NCI-H510A (cell line): ENCODE results near the gene HAUS7.

ENCODE experiments used
- DNase-seq: peaks from one replicate; lab custom pipeline; 2025; lab: John Stamatoyannopoulos, UW

The HAUS7 gene

DNA sequence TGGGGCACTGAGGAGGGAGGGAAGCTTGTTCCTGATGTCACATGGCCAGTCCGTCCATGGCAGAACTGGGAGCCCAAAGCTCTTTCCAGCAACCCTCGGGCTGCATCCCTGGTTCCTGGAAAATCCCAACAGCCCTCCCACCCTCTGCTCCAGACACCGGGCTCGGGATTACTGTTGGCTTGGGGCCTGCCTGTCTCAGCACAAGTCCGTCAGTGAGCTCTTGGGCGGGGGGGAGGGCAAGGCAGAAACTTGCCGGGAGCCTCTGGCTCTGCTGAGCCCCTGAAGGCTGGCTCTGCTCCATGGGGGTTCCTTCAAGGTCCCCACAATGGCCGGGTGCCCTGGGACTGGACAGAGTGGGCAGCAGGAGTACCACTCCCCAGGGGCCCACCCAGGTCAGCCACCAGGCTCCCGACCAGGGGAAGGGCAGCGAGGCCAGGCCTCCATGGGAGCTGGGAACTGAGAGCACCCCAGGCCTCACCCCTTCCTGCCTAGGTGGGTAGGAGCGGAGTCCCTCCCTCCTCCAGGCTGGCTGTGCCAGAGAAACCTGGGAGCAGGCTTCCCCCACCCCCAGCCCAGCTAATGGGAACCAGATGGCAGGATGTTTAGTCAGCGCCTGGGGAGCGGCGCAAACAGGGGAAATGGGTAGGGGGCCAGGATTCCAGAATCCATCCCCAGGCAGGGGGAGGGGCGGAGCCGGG lies 6.4 kb upstream of the HAUS7 start:
- no peak for DNase-seq

DNA sequence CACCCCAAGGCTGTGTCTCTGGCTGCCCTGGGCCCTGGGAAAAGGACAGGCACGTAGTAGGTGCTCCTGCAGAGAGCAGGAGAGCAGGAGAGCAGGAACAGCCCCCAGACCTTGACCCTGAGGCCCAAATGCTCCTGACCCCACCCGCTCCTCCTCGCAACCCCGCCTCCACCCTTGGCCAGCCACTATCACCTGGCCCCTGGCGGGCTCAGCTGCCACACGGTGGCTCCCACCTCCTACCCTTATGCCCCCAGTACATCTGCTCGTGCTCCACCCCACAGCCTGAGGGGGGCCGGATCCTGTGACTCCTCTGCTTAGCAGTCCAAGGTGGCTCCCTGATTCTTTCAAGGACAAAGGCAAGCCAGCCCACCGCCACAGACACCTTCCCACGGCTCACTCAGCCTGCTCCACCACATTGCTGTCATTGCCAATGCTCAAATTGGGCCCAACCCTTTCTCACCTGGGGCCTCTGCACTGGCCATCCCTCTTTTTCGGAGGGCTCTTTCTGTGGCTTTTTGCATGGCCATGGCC lies 5.4 kb upstream of the HAUS7 start:
- no peak for DNase-seq

DNA sequence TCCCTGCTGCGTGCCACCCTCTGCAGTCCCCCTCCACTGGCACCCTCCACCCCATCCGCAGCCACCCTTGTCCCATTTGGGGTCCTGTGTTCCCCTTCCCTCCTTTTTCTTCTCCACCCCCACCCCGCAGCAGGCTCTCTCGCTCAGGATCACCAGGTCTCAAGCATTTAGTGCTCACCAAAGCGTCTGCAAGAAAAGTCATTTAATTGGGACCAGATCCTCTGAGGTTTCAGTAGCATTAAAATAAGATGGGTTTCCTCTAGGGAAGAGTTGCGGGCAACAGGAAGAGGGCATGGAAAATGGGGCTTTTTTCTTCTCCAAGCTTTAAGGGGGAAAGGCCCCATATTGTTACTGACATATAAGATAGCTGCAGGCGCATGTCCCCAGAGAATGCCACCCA lies 4.9 kb upstream of the HAUS7 start:
- DNase-seq, result no peak

DNA sequence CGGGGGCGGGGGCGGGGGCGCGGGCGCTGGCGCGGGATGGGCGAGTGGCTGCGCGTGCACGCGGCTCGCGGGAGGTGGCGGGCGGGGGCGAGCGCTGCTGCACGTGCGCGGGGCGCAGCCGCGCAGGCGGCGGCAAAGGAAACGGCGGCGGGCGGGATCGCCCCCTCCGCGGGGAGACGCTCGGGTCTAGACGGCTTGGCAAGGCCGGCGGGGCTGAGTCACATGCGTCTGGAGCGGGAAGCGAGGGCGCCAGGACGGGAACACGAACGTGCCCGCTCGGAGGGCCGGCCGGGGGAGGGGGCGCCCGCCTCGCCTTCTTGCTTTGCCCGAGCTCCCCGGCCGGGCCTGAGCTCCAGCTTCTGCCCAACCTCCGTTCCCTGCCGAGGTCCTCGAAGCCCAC lies 4.3 kb upstream of the HAUS7 start:
- no peak for DNase-seq

DNA sequence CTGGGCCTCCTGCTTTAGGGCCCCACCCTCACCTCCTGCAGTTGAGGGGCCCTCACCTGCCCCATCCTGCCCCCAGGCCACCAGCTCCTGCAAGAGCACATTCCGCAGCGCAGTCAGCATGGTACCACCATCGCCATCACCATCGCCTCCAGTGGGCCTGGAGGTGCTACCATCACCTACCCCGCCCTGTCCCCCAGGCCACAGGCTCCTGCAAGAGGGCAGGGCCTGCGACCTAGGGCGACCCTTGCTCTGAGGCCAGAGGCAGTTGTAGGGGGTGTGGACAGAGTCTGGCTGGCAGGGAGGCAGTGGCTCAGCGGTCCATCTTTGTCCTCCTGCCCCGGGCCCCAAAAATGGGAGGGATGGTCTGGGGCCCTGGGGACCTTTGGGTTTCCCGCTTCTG lies 3.9 kb upstream of the HAUS7 start:
- DNase-seq, result no peak

DNA sequence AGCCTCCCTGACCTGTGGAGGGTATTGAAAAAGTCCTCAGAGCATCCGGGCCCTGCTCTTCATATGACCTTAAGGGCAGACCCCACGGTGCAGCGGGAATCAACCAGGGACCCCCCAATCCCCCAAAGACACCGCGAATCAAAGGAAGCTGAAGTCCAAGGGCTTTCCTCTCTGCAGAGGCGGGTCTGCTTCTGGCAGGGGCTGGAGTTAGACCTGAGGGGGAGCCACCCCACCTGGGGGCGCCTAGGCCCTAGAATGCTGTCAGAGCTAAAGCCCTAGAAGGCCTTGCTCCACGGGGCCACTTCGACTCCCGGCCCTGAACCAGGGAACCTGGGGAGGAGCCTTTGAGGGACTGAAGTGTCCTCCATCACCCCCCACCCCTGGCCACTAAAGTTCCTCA lies 2.8 kb upstream of the HAUS7 start:
- no peak for DNase-seq

DNA sequence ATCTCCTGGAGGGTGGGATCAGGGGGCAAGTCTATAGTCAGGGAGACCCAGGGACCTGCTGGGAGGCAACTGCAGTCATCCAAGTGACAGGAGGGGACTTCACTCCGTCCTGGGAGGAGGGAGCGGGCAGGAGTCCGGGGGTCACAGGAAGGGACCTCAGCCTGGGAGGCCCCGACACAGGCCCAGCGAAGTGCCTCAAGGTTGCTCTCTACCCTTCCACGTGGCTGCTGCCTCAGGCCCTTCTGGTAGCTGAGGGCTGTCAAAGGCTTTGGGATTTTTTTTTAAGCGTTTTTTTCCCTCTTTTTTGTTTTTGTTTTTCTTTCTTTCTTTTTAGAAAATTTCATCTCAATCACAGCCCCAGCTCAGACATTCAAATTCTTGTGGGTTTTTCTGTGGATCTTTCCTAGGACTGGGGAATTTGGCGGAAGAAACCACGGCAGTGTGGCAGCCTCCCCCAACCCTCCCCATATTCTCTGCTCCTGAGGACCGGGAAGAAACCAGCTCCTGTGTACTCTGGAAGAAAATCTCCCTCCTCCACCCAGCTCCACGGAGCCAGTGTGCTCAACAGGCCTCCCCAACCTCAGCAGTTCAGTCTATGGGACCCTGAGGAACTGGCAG lies 1.4 kb upstream of the HAUS7 start:
- no peak for DNase-seq

DNA sequence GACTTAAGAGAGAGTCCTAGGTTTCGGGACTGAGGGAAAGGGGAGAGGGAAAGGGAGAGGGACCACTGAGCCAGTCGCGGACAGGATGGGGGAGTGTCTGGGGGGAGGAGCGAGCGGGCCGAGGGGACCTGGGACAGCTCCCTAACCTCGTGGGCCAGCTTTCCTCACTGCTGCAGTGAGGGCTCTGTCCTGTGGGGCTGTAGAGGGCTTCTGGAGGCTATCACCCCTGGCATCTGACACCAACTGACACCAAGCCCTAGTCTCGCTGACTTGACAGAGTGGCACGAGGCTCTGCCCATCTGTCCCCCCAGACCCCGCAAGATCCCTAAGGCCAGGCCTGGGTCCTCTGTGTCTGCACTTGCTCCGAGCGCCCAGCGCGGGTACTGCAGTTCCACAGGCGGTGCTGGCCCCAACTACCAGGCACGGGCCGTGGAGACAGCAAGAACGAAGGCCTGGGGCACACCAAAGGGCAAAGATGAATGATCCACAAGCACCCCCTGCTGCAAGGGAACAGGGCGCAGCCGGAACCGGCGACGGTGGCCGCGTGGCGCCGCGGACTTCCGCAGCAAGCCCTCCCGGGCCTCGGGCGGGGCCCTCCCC lies 465 bp downstream of the HAUS7 start:
- DNase-seq, result peak; percentile 7

DNA sequence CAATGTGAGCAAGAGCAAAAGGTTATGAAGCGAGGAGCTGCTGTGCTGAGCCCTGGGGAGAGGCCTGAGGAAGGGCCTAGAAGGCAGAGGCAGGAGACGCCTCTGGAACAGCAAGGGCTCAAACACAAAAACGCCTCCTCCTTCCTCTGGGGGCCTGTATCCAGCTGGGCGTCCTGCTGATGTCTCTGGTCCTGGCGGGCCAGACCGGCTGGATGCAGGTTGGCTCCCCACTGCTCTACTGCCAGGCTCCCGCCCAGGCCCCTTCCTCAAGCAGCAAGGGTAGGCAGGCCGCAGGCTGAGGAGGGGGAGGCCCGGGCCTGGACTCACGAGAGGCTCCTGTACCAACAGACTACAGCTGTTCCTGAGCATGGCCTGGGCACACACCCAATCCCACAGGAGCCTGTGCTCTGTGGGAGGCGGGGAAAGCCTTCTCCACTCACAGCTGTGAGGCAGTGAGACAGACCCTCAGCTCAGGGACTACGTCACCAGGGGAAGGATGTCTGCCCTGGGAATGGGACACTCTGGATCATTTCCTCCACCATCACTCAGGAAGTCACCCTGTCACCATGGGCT lies 2.3 kb downstream of the HAUS7 start:
- no peak for DNase-seq

DNA sequence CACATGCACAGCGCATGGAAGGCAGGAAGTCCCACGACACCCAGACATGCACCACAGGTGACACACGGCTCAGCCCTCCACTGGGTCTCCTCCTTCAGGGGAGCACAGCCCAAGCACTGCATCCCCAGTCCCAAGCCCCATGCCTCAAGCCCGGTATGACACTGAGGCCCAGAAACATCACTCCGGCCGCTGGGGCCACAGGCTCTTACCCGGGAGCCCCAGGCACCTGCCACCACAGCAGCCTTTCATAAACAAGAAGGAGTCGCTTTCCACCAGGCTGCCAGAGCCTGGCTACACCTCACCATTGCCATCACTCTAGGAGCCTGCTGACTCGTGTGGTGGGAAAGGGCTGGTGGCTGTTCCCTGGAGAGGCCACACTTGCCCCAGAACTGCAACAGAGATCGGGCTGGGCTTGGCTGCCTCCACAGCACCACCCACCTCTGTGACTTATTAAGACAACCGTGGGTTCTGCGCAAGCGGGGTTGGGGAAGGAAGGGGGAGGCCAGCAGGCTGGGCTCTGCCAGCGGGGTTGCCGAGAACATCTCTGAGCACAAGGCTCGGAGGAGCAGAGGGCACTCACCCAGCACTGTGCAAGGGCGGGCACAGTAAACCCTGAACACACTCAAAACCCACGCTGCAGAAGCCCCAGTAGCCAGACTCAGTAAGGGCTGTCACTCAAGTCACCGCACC lies 4.5 kb downstream of the HAUS7 start:
- no peak for DNase-seq

DNA sequence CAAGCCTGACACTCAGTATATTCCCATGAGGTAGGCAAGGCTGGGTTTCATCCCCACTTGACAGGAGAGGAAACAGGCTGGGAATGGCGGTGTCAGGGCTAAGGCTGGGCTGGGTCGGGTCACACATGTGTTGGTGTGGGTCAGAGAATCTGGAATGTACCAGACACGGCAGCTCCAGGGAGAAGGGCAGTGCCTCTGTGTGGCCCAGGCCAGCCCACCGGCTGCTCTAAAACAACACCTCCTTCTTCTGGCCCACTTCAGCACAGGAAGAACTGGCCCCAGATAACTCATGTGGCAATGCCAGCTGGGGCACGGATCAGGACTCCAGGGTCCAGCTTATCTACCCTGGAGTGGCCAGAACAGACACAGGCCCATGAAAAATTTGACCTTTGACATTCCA lies 6.3 kb downstream of the HAUS7 start:
- DNase-seq, result no peak

DNA sequence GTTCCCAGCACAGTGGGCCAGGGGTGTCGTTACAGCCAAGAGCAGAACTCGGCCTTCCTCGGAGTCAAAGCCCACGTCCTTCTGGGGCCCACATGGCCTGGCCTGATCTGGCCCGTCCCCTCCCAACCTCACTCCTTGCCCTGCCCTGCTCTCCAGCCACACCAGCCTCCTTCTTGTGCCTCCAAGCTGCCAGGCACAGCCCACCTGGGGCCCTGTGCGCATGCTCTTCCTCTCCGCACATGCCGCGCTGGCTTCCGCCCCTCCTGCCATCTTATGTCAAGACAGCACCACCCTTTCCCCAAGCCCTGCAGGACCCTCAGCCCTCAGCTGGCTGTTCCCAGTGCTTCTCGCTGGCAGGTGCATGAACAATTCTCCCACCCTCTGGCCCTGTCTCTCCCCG lies 6.8 kb downstream of the HAUS7 start:
- DNase-seq, result no peak

DNA sequence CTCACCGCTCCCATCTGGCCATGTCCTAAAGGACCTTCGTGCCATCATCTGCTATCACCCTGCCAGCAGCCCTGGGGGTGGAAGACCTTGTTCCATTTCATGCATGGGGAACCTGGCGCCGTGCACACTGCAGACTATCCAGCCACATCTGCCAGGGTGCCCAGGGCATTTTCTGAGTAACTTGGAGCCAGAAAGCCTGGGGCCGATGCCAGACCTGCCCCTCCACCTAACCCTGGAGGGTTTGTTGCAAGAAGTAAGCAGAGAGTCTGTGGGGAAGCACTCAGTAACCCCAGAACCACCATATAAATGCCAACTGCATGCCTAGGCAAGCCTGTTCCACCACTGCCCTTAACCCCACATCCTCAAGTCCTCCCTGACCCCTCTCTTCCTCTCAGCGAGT lies 7.3 kb downstream of the HAUS7 start:
- DNase-seq, result no peak

DNA sequence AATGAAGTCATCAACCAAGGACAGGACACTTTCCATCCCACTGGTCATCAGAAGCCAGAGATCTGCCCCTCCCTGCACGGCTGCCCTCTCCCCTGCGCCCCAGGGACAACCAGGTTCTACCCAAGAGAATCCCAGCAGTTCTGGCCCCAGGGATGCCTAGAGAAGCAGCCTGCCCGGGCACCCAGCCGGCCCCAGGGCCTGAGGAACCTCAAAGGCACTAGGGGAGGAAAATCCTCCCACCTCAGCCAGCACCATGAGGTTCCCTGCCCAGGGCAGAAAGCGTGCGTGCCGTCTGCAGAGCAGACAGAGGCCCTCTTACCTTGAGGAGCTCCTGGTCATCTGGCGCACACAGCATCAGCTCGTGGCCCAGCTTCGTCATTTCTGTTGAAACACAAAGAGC lies 8.1 kb downstream of the HAUS7 start:
- no peak for DNase-seq

DNA sequence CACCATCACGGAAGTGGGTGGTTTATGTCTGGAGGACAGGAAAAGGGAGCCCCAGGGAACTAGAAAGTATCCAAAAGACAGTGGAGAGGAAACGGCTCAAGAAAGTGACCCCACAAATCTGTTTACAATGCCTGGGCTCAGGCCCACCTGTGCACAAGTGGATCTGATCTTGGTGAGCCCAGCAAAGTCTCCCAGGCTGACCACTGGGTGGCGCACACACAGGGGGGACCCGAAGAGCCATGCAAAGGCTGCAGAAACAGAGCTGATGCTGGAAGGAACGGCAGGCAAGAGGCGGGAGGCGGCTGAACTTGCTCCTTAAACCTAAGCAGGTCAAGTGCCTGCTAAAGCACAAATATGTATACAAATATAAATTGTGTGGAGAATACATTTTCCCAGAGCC lies 9.6 kb downstream of the HAUS7 start:
- no peak for DNase-seq

DNA sequence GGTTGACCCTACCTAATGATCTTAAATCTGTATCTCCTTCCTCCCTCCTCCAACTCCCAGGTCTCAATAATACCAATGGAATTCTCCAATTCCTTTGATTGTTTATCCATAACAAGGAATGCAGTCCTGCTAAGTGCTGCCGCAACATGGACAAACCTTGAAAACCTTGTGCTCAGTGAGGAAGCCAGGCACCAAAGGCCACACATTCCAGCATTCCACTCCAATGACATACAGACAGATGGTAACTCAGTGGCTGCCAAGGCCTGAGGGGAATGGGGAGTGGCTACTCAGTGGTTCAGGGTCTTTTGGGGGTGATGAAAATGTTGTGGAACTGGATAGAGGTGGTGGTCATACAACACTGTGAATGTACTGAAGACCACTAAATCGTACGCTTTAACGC lies 10.4 kb downstream of the HAUS7 start:
- no peak for DNase-seq

DNA sequence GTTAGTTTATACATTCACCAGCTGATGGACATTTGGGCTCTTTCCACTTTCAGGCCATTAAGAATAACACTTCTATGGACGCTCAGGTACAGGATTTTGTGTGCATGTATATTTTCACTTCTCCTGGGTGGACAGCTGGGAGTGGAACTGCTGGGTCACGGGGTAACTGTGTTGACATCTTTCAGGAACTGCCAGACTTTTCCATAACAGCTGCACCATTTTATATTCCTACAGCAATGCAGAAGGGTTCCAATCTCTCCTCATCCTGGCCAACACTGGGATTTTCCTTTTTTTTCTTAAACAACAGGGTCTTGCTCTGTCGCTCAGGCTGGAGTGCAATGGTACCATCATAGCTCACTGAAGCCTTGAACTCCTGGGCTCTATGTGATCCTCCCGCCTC lies 11.9 kb downstream of the HAUS7 start:
- DNase-seq, result no peak

DNA sequence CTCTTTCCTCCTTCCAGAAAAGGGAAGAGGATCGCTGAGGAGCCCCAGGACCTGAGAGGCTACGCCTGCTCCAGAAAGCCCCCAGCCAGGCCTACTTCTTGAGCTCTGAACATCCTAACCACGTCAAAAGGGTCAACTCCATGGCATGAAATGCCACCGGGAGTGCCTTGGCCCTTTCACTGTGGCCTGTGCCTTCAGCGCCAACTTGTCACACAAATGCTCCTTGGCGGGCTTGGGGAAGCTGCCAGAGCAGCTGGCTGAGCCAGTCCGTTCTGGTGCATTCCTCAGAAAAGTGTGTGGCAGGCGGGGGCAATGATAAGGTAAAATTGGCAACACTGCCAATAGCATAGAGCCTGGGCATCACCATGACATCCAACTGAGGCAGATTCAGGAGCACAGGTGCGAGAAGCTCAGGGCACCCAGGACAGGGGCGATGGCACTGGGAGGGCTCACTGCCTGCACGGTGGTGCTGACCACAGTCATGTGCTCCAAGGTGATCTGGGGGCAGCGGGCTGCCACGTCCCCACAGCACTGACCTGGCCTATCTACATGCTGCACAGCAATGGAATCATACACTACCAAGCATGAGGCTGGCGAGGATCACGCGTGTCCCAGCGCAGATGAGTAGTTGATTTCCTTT lies 12.4 kb downstream of the HAUS7 start:
- no peak for DNase-seq

DNA sequence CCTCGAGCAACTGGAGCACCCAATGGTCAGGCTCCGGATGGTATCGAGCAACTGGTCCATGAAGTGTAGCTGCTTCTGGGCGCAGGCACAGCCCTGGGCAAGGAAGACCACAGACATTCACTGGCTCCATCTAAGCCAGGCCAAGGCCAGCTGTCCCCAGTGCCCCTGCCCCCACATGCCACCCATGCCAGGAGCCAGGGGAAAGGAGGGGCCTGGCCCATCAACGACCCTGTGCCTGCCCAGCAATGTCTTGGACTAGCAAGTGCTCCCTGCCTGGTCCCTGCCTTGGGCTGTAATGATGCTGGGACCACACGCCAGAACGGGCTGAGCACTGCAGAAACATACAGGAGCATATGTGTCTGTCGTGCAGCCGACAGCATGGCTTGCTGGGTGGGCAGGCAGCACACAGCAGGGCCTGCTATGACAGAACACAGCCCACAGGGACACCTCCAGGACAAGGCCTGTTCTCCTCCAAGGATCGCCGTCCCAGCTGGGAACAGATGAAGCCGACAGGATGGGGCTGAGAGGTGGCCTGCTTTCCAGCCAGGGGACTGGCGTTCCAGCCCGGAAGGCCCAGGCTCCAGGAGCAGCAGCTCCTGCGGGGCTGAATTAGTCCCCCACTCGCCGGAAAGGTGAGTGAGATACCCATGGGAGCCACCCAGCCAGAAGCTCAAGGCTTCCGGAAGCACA lies 13.1 kb downstream of the HAUS7 start:
- no peak for DNase-seq

DNA sequence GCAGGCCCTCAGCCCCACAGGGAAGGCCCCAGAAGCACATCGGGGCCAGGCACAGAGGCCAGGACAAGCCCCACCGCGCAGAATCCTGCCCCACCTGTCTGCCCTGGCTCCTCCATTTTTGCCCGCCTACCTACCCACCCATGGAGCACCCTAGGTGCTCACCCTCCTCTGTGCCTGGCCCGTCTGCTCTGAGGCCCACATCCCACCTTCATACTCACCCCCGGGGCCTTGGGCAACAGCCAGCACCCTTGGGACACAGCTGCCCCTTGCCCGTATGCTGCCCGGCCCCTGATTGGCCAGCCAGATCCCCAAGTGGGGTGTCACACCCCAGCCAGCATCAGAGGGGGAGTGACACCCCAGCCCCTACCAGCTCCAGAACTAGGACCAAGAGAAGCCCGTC lies 13.7 kb downstream of the HAUS7 start:
- no peak for DNase-seq

DNA sequence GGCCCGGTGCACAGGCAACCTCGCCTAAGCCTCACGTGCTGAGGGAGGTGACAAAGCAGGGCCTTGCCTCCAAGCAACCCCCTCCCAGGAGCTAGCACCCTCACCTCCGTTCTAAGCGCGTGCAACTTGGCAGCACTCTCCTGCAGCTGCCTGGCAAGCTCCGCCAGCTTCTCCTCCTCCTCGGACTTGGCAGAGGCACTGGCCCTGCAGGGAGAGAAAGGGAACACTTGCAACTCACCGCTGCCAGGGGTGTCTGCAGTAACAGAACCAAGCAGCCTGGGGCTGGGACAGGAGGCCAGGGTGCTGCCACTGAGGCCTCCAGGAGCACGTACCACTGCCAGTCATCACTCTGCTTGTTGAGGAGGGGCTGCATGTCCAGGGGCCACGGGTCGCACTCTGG lies 14.2 kb downstream of the HAUS7 start:
- no peak for DNase-seq

DNA sequence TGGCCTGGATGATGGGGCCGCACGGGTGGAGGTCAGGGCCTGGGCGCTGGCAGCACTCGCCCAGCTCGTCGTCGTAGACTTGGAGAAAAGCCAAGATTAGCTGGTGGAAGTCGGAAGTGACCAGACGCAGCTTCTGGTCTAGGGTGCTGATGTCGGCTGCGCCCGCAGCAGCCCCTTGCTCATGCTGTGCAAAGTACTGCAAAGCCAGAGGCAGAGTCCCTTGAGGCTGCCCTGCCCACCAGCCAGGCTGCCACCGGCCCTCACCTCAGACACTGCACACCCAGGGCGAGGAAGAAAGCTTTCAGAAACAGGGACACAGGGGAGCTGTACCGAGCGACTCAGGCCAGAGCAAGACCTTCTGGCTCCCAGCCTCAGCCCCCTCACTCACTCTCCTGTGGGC lies 14.8 kb downstream of the HAUS7 start:
- DNase-seq, result no peak
